Stimulated activated memory B cell treated with anti-CD40 and anti-IgM and Interleukin-4, amounts not matched to agents 10 μg/mL and 1 μg/mL and 100 μg/mL, for 72 hours (primary cell): Measurements from ENCODE around the gene HBQ1.
A peak's percentile ranks its signal among the peaks of the same experiment; 100 is the strongest.
"Not testable (repeated sequence)": the region's sequence is repeated elsewhere in the genome, so short reads cannot be mapped to it uniquely, and the experiment has no call there.

Experiments
- ATAC-seq: fragments of 150-1000 bp; cut with Tn5 transposase; 2 replicates; pipeline ENCODE4 v1.10.0; 2021
- H3K27ac Mint-ChIP-seq: one replicate; pipeline ENCODE4 v1.8.0; 2022; ENCODE audit warnings: mild to moderate bottlenecking, mixed read lengths
- H3K27me3 Mint-ChIP-seq: one replicate; pipeline ENCODE4 v1.8.0; 2022; ENCODE audit warnings: mixed read lengths
- H3K36me3 Mint-ChIP-seq: one replicate; pipeline ENCODE4 v1.8.0; 2022; ENCODE audit warnings: mixed read lengths
- H3K4me1 Mint-ChIP-seq: one replicate; pipeline ENCODE4 v1.8.0; 2022; ENCODE audit warnings: mixed read lengths
- H3K4me3 Mint-ChIP-seq: one replicate; pipeline ENCODE4 v1.8.0; 2022; ENCODE audit warnings: mild to moderate bottlenecking, moderate library complexity, mixed read lengths
- H3K9me3 Mint-ChIP-seq: one replicate; pipeline ENCODE4 v1.8.0; 2022; ENCODE audit warnings: mixed read lengths

HBQ1 gene

GRCh38 chr16:167122-167690 is 13.1 kb upstream of the HBQ1 start:
- peaks cover 62% of the 10 kb centered on the region for H3K27me3 Mint-ChIP-seq
- no peak for ATAC-seq
- no peak overlapping the region for H3K27ac Mint-ChIP-seq
- H3K9me3 Mint-ChIP-seq: no peaks in the 10 kb centered on the region
- H3K4me3 Mint-ChIP-seq: no peak overlapping the region
- H3K4me1 Mint-ChIP-seq: peaks cover 16% of the 10 kb centered on the region
- H3K36me3 Mint-ChIP-seq: no peaks in the 10 kb centered on the region

GRCh38 chr16:168424-168823 is 11.8 kb upstream of the HBQ1 start:
- Mint-ChIP-seq H3K27me3 (peaks cover 61% of the 10 kb centered on the region), H3K9me3 (no peaks in the 10 kb centered on the region), H3K4me1 (peaks cover 18% of the 10 kb centered on the region), H3K27ac (no peak overlapping the region), H3K36me3 (no peaks in the 10 kb centered on the region), H3K4me3 (no peak overlapping the region)
- no peak for ATAC-seq

- Mint-ChIP-seq H3K4me3 (no peak overlapping the region), H3K27ac (no peak overlapping the region), H3K4me1 (peaks cover 24% of the 10 kb centered on the region), H3K27me3 (peaks cover 67% of the 10 kb centered on the region), H3K36me3 (no peaks in the 10 kb centered on the region), H3K9me3 (no peaks in the 10 kb centered on the region)
- no peak for ATAC-seq
Observed at GRCh38 chr16:169014-169413, 11.2 kb upstream of the HBQ1 start.

GRCh38 chr16:170088-170507 is 10.2 kb upstream of the HBQ1 start:
- Mint-ChIP-seq H3K27me3 (peaks cover 78% of the 10 kb centered on the region), H3K4me1 (peaks cover 31% of the 10 kb centered on the region)
- ATAC-seq, H3K27ac Mint-ChIP-seq, H3K36me3 Mint-ChIP-seq, H3K4me3 Mint-ChIP-seq, H3K9me3 Mint-ChIP-seq: not testable (repeated sequence)

- H3K36me3 Mint-ChIP-seq: no peaks in the 10 kb centered on the region
- peaks cover 85% of the 10 kb centered on the region for H3K27me3 Mint-ChIP-seq
- no peak overlapping the region for H3K4me3 Mint-ChIP-seq
- no peaks in the 10 kb centered on the region for H3K9me3 Mint-ChIP-seq
- ATAC-seq: no peak
- H3K4me1 Mint-ChIP-seq: peaks cover 31% of the 10 kb centered on the region
- H3K27ac Mint-ChIP-seq: no peak overlapping the region
Observed at GRCh38 chr16:170788-171187, 9.5 kb upstream of the HBQ1 start.

- H3K36me3 Mint-ChIP-seq, H3K9me3 Mint-ChIP-seq, H3K27ac Mint-ChIP-seq: not testable (repeated sequence)
- peak; percentile 52 for ATAC-seq
- peaks cover 82% of the 10 kb centered on the region for H3K27me3 Mint-ChIP-seq
- peak within 1 kb of the TSS; percentile 54 for H3K4me3 Mint-ChIP-seq
- H3K4me1 Mint-ChIP-seq: peaks cover 27% of the 10 kb centered on the region
Observed at GRCh38 chr16:172374-172941, 7.8 kb upstream of the HBQ1 start, which contains the start of gene HBA2. Gene HBA2 (plus strand): TSS chr16:172876. CDS start chr16:172913, 37 bp downstream.

GRCh38 chr16:173211-173854 is 6.9 kb upstream of the HBQ1 start:
- Mint-ChIP-seq H3K27me3 (peaks cover 82% of the 10 kb centered on the region), H3K4me1 (peaks cover 27% of the 10 kb centered on the region), H3K4me3 (peak overlapping the region; percentile 54)
- not testable (repeated sequence) for H3K36me3 Mint-ChIP-seq, H3K9me3 Mint-ChIP-seq, H3K27ac Mint-ChIP-seq, ATAC-seq

GRCh38 chr16:173928-174769 is 6.1 kb upstream of the HBQ1 start:
- H3K4me3 Mint-ChIP-seq, H3K36me3 Mint-ChIP-seq, H3K27ac Mint-ChIP-seq, H3K9me3 Mint-ChIP-seq, ATAC-seq: not testable (repeated sequence)
- H3K27me3 Mint-ChIP-seq: peaks cover 77% of the 10 kb centered on the region
- peaks cover 27% of the 10 kb centered on the region for H3K4me1 Mint-ChIP-seq

GRCh38 chr16:175011-175949 is 5.0 kb upstream of the HBQ1 start:
- Mint-ChIP-seq H3K4me3 (no peak overlapping the region), H3K36me3 (no peaks in the 10 kb centered on the region), H3K27me3 (peaks cover 66% of the 10 kb centered on the region), H3K27ac (no peak overlapping the region), H3K9me3 (no peaks in the 10 kb centered on the region), H3K4me1 (peaks cover 27% of the 10 kb centered on the region)
- no peak for ATAC-seq

GRCh38 chr16:176006-176405 is 4.3 kb upstream of the HBQ1 start:
- Mint-ChIP-seq H3K27me3 (peaks cover 59% of the 10 kb centered on the region), H3K4me1 (peaks cover 27% of the 10 kb centered on the region)
- not testable (repeated sequence) for H3K9me3 Mint-ChIP-seq, H3K4me3 Mint-ChIP-seq, ATAC-seq, H3K36me3 Mint-ChIP-seq, H3K27ac Mint-ChIP-seq

GRCh38 chr16:176477-177382 is 3.5 kb upstream of the HBQ1 start, which contains the start of gene HBA1:
Gene HBA1 (plus strand): TSS chr16:176680. CDS start chr16:176717, 37 bp downstream.
- not testable (repeated sequence) for H3K9me3 Mint-ChIP-seq, H3K36me3 Mint-ChIP-seq, H3K4me3 Mint-ChIP-seq, H3K27ac Mint-ChIP-seq
- Mint-ChIP-seq H3K27me3 (peaks cover 52% of the 10 kb centered on the region), H3K4me1 (peaks cover 24% of the 10 kb centered on the region)
- peak; percentile 59 for ATAC-seq

- Mint-ChIP-seq H3K36me3 (no peaks in the 10 kb centered on the region), H3K4me3 (no peak overlapping the region), H3K27ac (no peak overlapping the region), H3K27me3 (peaks cover 47% of the 10 kb centered on the region), H3K9me3 (no peaks in the 10 kb centered on the region), H3K4me1 (peaks cover 23% of the 10 kb centered on the region)
- ATAC-seq: no peak
Observed at GRCh38 chr16:177394-177822, 2.9 kb upstream of the HBQ1 start.

GRCh38 chr16:177981-178667 is 2.1 kb upstream of the HBQ1 start:
- peaks cover 46% of the 10 kb centered on the region for H3K27me3 Mint-ChIP-seq
- H3K27ac Mint-ChIP-seq: no peak overlapping the region
- H3K4me3 Mint-ChIP-seq: no peak overlapping the region
- peaks cover 23% of the 10 kb centered on the region for H3K4me1 Mint-ChIP-seq
- H3K36me3 Mint-ChIP-seq: no peaks in the 10 kb centered on the region
- no peak for ATAC-seq
- no peaks in the 10 kb centered on the region for H3K9me3 Mint-ChIP-seq
